ENCODE data around the gene RNF25. TPM values are rescaled to one million over a fixed set of nuclear protein-coding genes. Genes with fewer than 3 reads are reported as not detected.

Gene RNF25, protein sequence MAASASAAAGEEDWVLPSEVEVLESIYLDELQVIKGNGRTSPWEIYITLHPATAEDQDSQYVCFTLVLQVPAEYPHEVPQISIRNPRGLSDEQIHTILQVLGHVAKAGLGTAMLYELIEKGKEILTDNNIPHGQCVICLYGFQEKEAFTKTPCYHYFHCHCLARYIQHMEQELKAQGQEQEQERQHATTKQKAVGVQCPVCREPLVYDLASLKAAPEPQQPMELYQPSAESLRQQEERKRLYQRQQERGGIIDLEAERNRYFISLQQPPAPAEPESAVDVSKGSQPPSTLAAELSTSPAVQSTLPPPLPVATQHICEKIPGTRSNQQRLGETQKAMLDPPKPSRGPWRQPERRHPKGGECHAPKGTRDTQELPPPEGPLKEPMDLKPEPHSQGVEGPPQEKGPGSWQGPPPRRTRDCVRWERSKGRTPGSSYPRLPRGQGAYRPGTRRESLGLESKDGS
- total RNA-seq: 10 to 100 TPM; 15.5 to 20.0 TPM
- polyA plus RNA-seq: 10 to 100 TPM; 20.0 to 34.4 TPM
- long read RNA-seq, donor 1, transcript RNF25-201 (10 exons, 1,914 nt): major isoform, 8 of 23 reads
- long read RNA-seq, donor 1, partial matches to known transcripts: 13 of 23 reads
- long read RNA-seq, donor 1, other reads (novel, unspliced or antisense): 0 of 23 reads
- long read RNA-seq, donor 2, partial matches to known transcripts: 0 of 1 reads
- long read RNA-seq, donor 2, other reads (novel, unspliced or antisense): 0 of 1 reads
- long read RNA-seq, donor 3, partial matches to known transcripts: 26 of 27 reads
- long read RNA-seq, donor 3, other reads (novel, unspliced or antisense): 0 of 27 reads
- long read RNA-seq, donor 4, partial matches to known transcripts: 0 of 3 reads
- long read RNA-seq, donor 4, other reads (novel, unspliced or antisense): 0 of 3 reads
- long read RNA-seq, donor 5, transcript RNF25-201 (10 exons, 1,914 nt): major isoform, 9 of 11 reads
- long read RNA-seq, donor 5, partial matches to known transcripts: 0 of 11 reads
- long read RNA-seq, donor 5, other reads (novel, unspliced or antisense): 0 of 11 reads

DNA sequence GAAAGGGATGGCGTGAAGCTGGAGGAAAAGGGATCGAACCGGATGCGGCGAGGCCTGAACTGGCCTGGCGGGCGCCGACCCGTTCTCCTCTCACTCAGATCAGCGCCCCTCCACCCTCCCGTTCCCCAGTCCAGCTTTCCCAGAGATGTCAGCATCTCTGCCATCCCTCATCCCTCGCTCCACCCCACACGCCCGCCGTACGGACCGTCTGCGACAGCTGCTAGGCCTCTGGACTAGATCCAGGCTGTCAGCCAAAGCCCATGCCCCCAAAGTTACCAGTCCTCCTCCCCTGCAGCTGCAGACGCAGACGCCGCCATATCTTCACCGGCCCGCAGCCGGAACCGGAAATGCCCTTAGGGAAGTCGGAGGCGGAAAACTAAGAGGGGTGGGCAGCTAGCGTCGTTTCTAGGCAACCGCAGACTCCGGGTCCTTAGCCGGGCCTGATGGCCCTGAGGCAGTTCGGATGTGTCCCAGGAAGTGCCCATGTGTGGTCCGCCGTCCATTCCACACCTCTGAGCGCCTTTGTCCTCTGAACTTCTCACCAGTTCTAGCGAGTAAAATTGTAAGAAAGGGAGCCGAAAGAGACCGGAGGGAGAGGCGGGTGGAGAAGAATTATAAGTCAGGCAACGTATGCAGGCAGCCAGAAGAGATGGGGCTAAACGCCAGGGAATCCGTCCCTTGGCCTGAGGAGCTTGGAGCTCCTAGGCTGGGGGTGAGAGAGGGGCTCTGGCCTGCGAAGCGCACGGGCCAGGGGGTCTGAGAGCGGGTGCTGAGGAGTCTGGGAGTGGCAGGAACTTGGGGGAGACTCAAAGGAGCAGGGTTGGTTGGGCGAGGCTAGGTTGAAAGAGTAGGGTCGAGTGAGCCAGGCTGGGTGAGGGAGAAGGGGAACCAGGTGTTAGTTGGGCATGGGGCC lies at the start of gene RNF25, which contains the start of gene STK36:
RNF25 (minus strand) TSS at position 349 of the 913 bp plus-strand sequence; CDS start at position 317, 32 bp downstream.
STK36 (plus strand) TSS at position 433 of the 913 bp plus-strand sequence. CDS start 744 bp downstream, outside the sequence.
- Histone ChIP-seq H3K9me3 (ENCODE audit: control insufficient read depth in 4 of 4, insufficient read depth in 3 of 4, low read length in 3 of 4) (no peaks in the 10 kb centered on the region), H3K4me3 (peak within 1 kb of the TSS; percentile 97), H3K9ac (ENCODE audit: insufficient read depth in 1 of 2, low read length in 2 of 2) (peak within 1 kb of the TSS; percentile 55 to 86), H3K27me3 (ENCODE audit: control insufficient read depth in 3 of 3, insufficient read depth in 3 of 3, low read length in 2 of 3) (no peaks in the 10 kb centered on the region), H3K27ac (ENCODE audit: low read depth in 1 of 2, low read length in 1 of 2) (peak within 1 kb of the TSS; percentile 81 to 86), H3K36me3 (ENCODE audit: control insufficient read depth in 4 of 4, insufficient read depth in 4 of 4, low read length in 4 of 4) (peaks cover 7 to 31% (median 10%) of the 10 kb centered on the region in 4 donors), H3K4me1 (ENCODE audit: control insufficient read depth in 5 of 5, insufficient read depth in 5 of 5, low read length in 5 of 5) (peaks cover 4 to 13% (median 11%) of the 10 kb centered on the region in 5 donors)
- TF ChIP-seq, protein P1, sequence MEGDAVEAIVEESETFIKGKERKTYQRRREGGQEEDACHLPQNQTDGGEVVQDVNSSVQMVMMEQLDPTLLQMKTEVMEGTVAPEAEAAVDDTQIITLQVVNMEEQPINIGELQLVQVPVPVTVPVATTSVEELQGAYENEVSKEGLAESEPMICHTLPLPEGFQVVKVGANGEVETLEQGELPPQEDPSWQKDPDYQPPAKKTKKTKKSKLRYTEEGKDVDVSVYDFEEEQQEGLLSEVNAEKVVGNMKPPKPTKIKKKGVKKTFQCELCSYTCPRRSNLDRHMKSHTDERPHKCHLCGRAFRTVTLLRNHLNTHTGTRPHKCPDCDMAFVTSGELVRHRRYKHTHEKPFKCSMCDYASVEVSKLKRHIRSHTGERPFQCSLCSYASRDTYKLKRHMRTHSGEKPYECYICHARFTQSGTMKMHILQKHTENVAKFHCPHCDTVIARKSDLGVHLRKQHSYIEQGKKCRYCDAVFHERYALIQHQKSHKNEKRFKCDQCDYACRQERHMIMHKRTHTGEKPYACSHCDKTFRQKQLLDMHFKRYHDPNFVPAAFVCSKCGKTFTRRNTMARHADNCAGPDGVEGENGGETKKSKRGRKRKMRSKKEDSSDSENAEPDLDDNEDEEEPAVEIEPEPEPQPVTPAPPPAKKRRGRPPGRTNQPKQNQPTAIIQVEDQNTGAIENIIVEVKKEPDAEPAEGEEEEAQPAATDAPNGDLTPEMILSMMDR (IDR thresholded peaks at IDR 0.05; ENCODE audit: control extremely low read depth, extremely low read depth): no peak
- DNase-seq: peak; percentile 94 to 96 (median 95)
- WGBS, 2 donors: 0 to 1% methylated on average over 44 to 49 of the region's 49 CpGs
- peak; percentile 96 for ATAC-seq (ENCODE audit: insufficient read depth, low FRiP score)

DNA sequence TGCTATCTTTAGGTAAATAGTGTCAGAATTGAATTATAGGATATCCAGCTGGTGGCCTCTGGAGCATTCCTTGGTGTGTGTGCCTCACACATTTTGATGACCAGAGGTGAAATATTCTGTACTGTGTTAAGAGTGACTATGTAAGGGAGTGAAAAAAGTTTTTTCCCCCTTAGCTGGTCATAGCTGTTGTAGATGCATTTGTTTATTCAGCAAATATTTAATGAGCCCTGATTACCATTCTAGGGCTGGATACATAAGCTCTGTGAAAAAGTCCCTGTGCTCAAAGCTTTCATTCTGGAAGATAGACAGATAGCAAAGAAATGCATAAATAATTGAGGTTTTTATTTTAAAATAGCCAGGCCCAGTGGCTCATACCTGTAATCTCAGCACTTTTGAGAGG lies 49.7 kb upstream of the RNF25 start:
- H3K27ac ChIP-seq (ENCODE audit: low read depth in 1 of 2, low read length in 1 of 2): no peak overlapping the region
- DNase-seq (no peak), ATAC-seq (ENCODE audit: insufficient read depth, low FRiP score) (no peak)

More for the DNA sequence above, 49.7 kb upstream of the RNF25 start:
- Histone ChIP-seq H3K4me1 (ENCODE audit: control insufficient read depth in 5 of 5, insufficient read depth in 5 of 5, low read length in 5 of 5) (peaks cover 0 to 3% (median 0%) of the 10 kb centered on the region in 5 donors), H3K9ac (ENCODE audit: insufficient read depth in 1 of 2, low read length in 2 of 2) (no peak overlapping the region), H3K36me3 (ENCODE audit: control insufficient read depth in 4 of 4, insufficient read depth in 4 of 4, low read length in 4 of 4) (peaks cover 0 to 2% (median 0%) of the 10 kb centered on the region in 4 donors), H3K4me3 (no peak overlapping the region), H3K9me3 (ENCODE audit: control insufficient read depth in 4 of 4, insufficient read depth in 3 of 4, low read length in 3 of 4) (peaks cover 0 to 4% (median 0%) of the 10 kb centered on the region in 4 donors), H3K27me3 (ENCODE audit: control insufficient read depth in 3 of 3, insufficient read depth in 3 of 3, low read length in 2 of 3) (no peaks in the 10 kb centered on the region)
- TF ChIP-seq, protein P1 (IDR thresholded peaks at IDR 0.05; ENCODE audit: control extremely low read depth, extremely low read depth): no peak
